Neural cell (in vitro differentiated cells): ENCODE data around the gene HPCAL4. TPM values are rescaled to one million over a fixed set of nuclear protein-coding genes. Genes with fewer than 3 reads are reported as not detected.

Source experiments
- H2AFZ ChIP-seq: fragments of 200-600, 300-800 bp; sonication (generic), shearing (Covaris generic); 2 replicates; pipeline ENCODE4 v1.6.0; 2014; ENCODE audit warnings: low read depth, mild to moderate bottlenecking, antibody characterized with exemption, low read length, moderate library complexity
- H3F3A ChIP-seq: fragments of 200-600 bp; shearing (Covaris generic); 2 replicates; pipeline ENCODE4 v1.6.1; 2016; ENCODE audit warnings: mild to moderate bottlenecking, moderate library complexity, mixed read lengths, antibody characterized with exemption, low read length; ENCODE audit not compliant: insufficient read depth, poor library complexity, severe bottlenecking
- H3K27ac ChIP-seq: fragments of 200-600, 300-800 bp; sonication (generic), shearing (Covaris generic); 2 replicates; pipeline ENCODE4 v1.5.1; 2014; ENCODE audit warnings: mild to moderate bottlenecking, low read length, moderate library complexity
- H3K27me3 ChIP-seq: fragments of 300-800, 200-600 bp; sonication (generic), shearing (Covaris generic); 2 replicates; pipeline ENCODE4 v1.6.0; 2014; ENCODE audit warnings: mild to moderate bottlenecking, low read depth, low read length, moderate library complexity; ENCODE audit not compliant: insufficient read depth
- H3K36me3 ChIP-seq: fragments of 300-800, 200-600 bp; sonication (generic), shearing (Covaris generic); 2 replicates; pipeline ENCODE4 v1.5.1; 2014; ENCODE audit warnings: mild to moderate bottlenecking, antibody characterized with exemption, low read length, moderate library complexity; ENCODE audit not compliant: insufficient read depth
- H3K4me2 ChIP-seq: fragments of 300-800, 200-600 bp; sonication (generic), shearing (Covaris generic); 2 replicates; pipeline ENCODE4 v1.6.0; 2014; ENCODE audit warnings: mild to moderate bottlenecking, low read length
- H3K4me3 ChIP-seq: fragments of 300-800, 200-600 bp; sonication (generic), shearing (Covaris generic); 2 replicates; pipeline ENCODE4 v1.5.1; 2014; ENCODE audit warnings: mild to moderate bottlenecking, low read length, moderate library complexity
- H3K79me2 ChIP-seq: fragments of 200-600 bp; shearing (Covaris generic); replicated peaks from 2 replicates; pipeline ENCODE4 v1.6.0; 2014; ENCODE audit warnings: mild to moderate bottlenecking, low read length, moderate library complexity; ENCODE audit not compliant: insufficient read depth
- H3K9ac ChIP-seq: fragments of 300-800, 200-600 bp; sonication (generic), shearing (Covaris generic); 2 replicates; pipeline ENCODE4 v1.6.1; 2016; ENCODE audit warnings: mild to moderate bottlenecking, low read length, mixed read lengths
- H3K9me2 ChIP-seq: fragments of 200-600 bp; shearing (Covaris generic); 2 replicates; pipeline ENCODE4 v1.6.1; 2016; ENCODE audit warnings: mild to moderate bottlenecking, low read length, mixed read lengths; ENCODE audit not compliant: insufficient read depth
- H3K9me3 ChIP-seq: fragments of 200-600, 300-800 bp; sonication (generic), shearing (Covaris generic); 2 replicates; pipeline ENCODE4 v1.6.1; 2016; ENCODE audit warnings: mild to moderate bottlenecking, mixed run types, low read length, moderate library complexity, mixed read lengths
- H4K20me1 ChIP-seq: fragments of 200-600 bp; shearing (Covaris generic); 2 replicates; pipeline ENCODE4 v1.6.1; 2016; ENCODE audit warnings: mild to moderate bottlenecking, mixed run types; ENCODE audit not compliant: insufficient read depth
- CTCF ChIP-seq: fragments of 450-650 bp; IDR thresholded peaks from 2 replicates; pipeline ENCODE4 v1.5.1; 2014; ENCODE audit warnings: antibody characterized with exemption, mild to moderate bottlenecking, moderate library complexity; ENCODE audit not compliant: poor library complexity, severe bottlenecking
- EP300 ChIP-seq: fragments of 450-650 bp; conservative IDR thresholded peaks from 2 replicates; pipeline ENCODE4 v1.6.1; 2014; ENCODE audit warnings: antibody characterized with exemption, mild to moderate bottlenecking, moderate library complexity; ENCODE audit not compliant: poor library complexity, severe bottlenecking
- EZH2 ChIP-seq: fragments of 200-600, 300-800 bp; shearing (Covaris generic), sonication (generic); IDR thresholded peaks from 2 replicates; pipeline ENCODE4 v1.6.1; 2014; ENCODE audit warnings: antibody characterized with exemption, low read length, borderline replicate concordance, mild to moderate bottlenecking; ENCODE audit not compliant: insufficient read depth, poor library complexity, severe bottlenecking
- MXI1 ChIP-seq: fragments of 450-650 bp; conservative IDR thresholded peaks from 2 replicates; pipeline ENCODE4 v1.6.1; 2014; ENCODE audit warnings: antibody characterized with exemption, mild to moderate bottlenecking; ENCODE audit not compliant: poor library complexity, severe bottlenecking
- POLR2AphosphoS5 ChIP-seq: IDR thresholded peaks from 2 replicates; pipeline ENCODE4 v1.6.1; 2012
- RAD21 ChIP-seq: fragments of 450-650 bp; conservative IDR thresholded peaks from 2 replicates; pipeline ENCODE4 v1.6.1; 2014; ENCODE audit warnings: antibody characterized with exemption, mild to moderate bottlenecking, moderate library complexity
- REST ChIP-seq: IDR thresholded peaks from 2 replicates; pipeline ENCODE4 v1.6.1; 2012; ENCODE audit warnings: borderline replicate concordance
- SMC3 ChIP-seq: fragments of 450-650 bp; conservative IDR thresholded peaks from 2 replicates; pipeline ENCODE4 v1.6.1; 2014; ENCODE audit warnings: antibody characterized with exemption, mild to moderate bottlenecking, moderate library complexity; ENCODE audit not compliant: poor library complexity
- TAF1 ChIP-seq: IDR thresholded peaks from 2 replicates; pipeline ENCODE4 v1.6.1; 2012; ENCODE audit warnings: low read depth
- polyA plus RNA-seq: library from polyadenylated mRNA; depleted of rRNA; stranded (reverse); fragments of >200 nt; gene quantifications from 2 replicates; pipeline ENCODE4 v1.2.3, GENCODE V29; 2014

HPCAL4 gene
- polyA plus RNA-seq, 1 donor from 2014 or later: 53.2 TPM

GRCh38 chr1:39652105-39652504, 39.1 kb downstream of the HPCAL4 start:
- H2AFZ ChIP-seq: no peak overlapping the region
- no peaks in the 10 kb centered on the region for H3K9me2 ChIP-seq
- no peaks in the 10 kb centered on the region for H3K27me3 ChIP-seq
- H3K79me2 ChIP-seq: no peaks in the 10 kb centered on the region
- H3K36me3 ChIP-seq: no peaks in the 10 kb centered on the region
- H4K20me1 ChIP-seq: no peaks in the 10 kb centered on the region
- no peak overlapping the region for H3K9ac ChIP-seq
- H3K4me3 ChIP-seq: no peak overlapping the region
- no peaks in the 10 kb centered on the region for H3K9me3 ChIP-seq
- TF ChIP-seq EP300 (no peak), REST (no peak), POLR2AphosphoS5 (no peak), TAF1 (no peak), EZH2 (no peak), MXI1 (no peak), SMC3 (no peak), CTCF (no peak), RAD21 (no peak)
- H3K4me2 ChIP-seq: no peak overlapping the region
- H3K27ac ChIP-seq: no peak overlapping the region
- no peaks in the 10 kb centered on the region for H3F3A ChIP-seq

GRCh38 chr1:39650431-39650830, 40.8 kb downstream of the HPCAL4 start:
- no peaks in the 10 kb centered on the region for H3K79me2 ChIP-seq
- no peak overlapping the region for H3K9ac ChIP-seq
- H3F3A ChIP-seq: no peaks in the 10 kb centered on the region
- H2AFZ ChIP-seq: no peak overlapping the region
- no peak overlapping the region for H3K27ac ChIP-seq
- H3K9me3 ChIP-seq: no peaks in the 10 kb centered on the region
- H3K9me2 ChIP-seq: no peaks in the 10 kb centered on the region
- TF ChIP-seq EZH2 (no peak), CTCF (no peak), TAF1 (no peak), RAD21 (no peak), POLR2AphosphoS5 (no peak), EP300 (no peak), SMC3 (no peak), REST (no peak), MXI1 (no peak)
- H3K4me3 ChIP-seq: no peak overlapping the region
- H4K20me1 ChIP-seq: no peaks in the 10 kb centered on the region
- no peak overlapping the region for H3K4me2 ChIP-seq
- H3K36me3 ChIP-seq: no peaks in the 10 kb centered on the region
- no peaks in the 10 kb centered on the region for H3K27me3 ChIP-seq
